ENCODE data around the gene ITPKB. TPM values are rescaled to one million over a fixed set of nuclear protein-coding genes. Genes with fewer than 3 reads are reported as not detected.

ITPKB gene
- total RNA-seq, 1 donor = 6.2 TPM

DNA sequence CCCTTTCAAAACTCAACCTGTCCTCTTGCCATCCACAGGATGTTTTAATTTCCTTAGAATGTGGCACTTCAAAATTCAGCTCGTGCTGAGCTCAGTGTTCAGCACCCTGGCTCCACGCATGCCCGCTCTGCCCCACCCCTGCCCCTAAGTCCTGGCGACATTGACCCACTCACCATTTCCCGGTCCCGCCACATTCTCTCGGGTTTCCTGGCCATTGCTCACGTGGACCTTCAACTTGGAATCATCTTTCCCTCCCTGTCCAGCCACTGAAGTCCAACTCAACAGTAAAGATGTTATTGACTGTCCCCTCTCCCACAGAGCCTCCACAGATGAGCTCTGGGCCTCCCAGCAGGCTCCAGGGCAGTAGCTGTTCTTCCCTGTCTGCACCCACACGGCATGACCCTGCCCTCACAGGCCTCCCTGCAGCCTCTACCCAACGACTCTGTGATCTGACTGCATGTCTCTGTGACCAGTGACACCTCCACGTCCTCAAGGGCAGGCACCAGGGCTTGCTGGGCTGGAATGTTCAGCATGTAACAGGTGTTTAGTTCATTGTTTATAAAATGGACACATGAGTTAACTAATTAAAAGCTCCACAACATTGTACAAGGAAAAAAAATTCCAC is 53.8 kb downstream of the ITPKB start:
- Histone ChIP-seq H4K20me1 (ENCODE audit: insufficient read depth, low read length) (no peaks in the 10 kb centered on the region), H3K79me2 (ENCODE audit: insufficient read depth, low read length) (no peaks in the 10 kb centered on the region), H3K36me3 (ENCODE audit: insufficient read depth, low read length) (no peaks in the 10 kb centered on the region), H3K27ac (ENCODE audit: low read depth, low read length) (no peak overlapping the region), H3K9me3 (ENCODE audit: low read depth, low read length) (no peaks in the 10 kb centered on the region), H3K4me1 (ENCODE audit: insufficient read depth, low read length) (peaks cover 4% of the 10 kb centered on the region), H3K4me2 (ENCODE audit: insufficient read depth, low read length) (no peak overlapping the region), H3K27me3 (ENCODE audit: insufficient read depth, low read length) (peaks cover 19% of the 10 kb centered on the region), H3K4me3 (ENCODE audit: insufficient read depth, low read length) (no peak overlapping the region), H2AFZ (ENCODE audit: low read length) (no peak overlapping the region)
- TF ChIP-seq, protein P1, sequence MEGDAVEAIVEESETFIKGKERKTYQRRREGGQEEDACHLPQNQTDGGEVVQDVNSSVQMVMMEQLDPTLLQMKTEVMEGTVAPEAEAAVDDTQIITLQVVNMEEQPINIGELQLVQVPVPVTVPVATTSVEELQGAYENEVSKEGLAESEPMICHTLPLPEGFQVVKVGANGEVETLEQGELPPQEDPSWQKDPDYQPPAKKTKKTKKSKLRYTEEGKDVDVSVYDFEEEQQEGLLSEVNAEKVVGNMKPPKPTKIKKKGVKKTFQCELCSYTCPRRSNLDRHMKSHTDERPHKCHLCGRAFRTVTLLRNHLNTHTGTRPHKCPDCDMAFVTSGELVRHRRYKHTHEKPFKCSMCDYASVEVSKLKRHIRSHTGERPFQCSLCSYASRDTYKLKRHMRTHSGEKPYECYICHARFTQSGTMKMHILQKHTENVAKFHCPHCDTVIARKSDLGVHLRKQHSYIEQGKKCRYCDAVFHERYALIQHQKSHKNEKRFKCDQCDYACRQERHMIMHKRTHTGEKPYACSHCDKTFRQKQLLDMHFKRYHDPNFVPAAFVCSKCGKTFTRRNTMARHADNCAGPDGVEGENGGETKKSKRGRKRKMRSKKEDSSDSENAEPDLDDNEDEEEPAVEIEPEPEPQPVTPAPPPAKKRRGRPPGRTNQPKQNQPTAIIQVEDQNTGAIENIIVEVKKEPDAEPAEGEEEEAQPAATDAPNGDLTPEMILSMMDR (IDR thresholded peaks at IDR 0.05; ENCODE audit: extremely low read depth, low read depth, low read length) = no peak
- no peak for DNase-seq (ENCODE audit: insufficient read length, low spot score, missing footprints)

DNA sequence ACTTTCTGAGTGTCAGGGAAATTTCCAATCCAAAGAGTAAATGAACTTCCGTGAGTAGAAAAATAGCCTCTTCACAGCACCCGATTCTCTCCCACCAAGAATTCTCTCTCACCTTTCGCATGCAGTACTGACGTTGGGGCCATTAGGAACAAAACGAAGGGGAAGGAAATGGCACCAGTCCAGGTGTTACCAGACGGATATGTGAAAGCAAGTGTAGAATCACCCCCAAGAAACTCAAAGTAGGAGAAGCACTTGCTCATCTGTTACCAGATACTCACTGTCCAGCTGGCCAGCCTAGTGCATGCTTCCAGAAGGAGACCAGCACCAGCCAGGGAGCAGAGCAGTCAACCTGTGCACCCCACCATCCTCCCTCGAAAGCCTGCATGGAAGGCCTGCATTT is 55.1 kb downstream of the ITPKB start:
- Histone ChIP-seq H3K27me3 (ENCODE audit: insufficient read depth, low read length) (peaks cover 19% of the 10 kb centered on the region), H3K27ac (ENCODE audit: low read depth, low read length) (no peak overlapping the region), H3K36me3 (ENCODE audit: insufficient read depth, low read length) (no peaks in the 10 kb centered on the region), H3K79me2 (ENCODE audit: insufficient read depth, low read length) (no peaks in the 10 kb centered on the region), H4K20me1 (ENCODE audit: insufficient read depth, low read length) (no peaks in the 10 kb centered on the region), H3K4me3 (ENCODE audit: insufficient read depth, low read length) (no peak overlapping the region), H2AFZ (ENCODE audit: low read length) (no peak overlapping the region), H3K9me3 (ENCODE audit: low read depth, low read length) (no peaks in the 10 kb centered on the region), H3K4me2 (ENCODE audit: insufficient read depth, low read length) (no peak overlapping the region), H3K4me1 (ENCODE audit: insufficient read depth, low read length) (peaks cover 7% of the 10 kb centered on the region)
- DNase-seq (ENCODE audit: insufficient read length, low spot score, missing footprints) = peak; percentile 45
- TF ChIP-seq, protein P1 (IDR thresholded peaks at IDR 0.05; ENCODE audit: extremely low read depth, low read depth, low read length) = no peak

DNA sequence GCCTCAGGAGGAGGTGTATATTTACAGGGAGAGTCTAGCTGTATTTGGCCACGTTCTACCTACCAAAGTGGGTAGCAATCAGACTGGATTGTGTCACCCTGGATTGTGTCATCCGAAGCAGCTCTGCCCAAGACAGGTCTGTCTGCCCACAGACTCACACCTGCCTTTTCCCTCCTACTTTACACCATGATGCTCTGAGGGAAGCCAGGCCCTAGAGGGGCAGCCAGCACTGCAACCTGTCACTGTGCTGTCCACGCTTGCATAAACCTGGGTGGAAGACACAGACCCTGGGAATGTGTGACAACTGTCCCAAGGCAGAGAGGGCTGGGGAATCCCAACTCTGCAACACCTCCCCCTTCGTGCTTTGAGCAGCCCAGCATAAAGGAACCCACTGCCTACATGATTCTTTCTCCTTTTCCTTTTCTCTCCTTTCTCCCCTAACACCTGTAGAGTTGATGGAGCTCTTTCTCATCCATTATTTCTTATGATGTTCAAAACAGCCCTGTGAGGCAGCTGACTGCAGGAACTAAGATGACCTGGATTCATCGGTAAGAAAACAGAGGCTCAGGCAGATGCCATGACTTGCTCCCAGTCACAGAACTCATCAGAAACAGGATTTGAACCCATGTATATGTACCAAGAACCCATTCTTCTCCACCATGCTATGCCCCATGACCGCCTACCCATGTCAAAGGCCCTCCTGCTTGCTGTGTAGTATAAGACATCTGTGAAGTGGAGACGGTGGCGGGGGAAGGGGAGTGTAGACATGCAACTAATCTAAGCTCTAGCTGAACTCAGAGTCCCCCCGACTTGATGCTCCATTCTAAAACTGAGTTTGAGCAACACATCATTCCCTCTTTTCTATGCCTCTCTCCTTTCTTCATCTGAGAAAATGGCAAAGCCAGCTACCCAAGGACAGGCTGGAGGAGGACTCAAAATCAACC is 55.9 kb downstream of the ITPKB start:
- Histone ChIP-seq H3K79me2 (ENCODE audit: insufficient read depth, low read length) (no peaks in the 10 kb centered on the region), H3K9me3 (ENCODE audit: low read depth, low read length) (no peaks in the 10 kb centered on the region), H2AFZ (ENCODE audit: low read length) (no peak overlapping the region), H4K20me1 (ENCODE audit: insufficient read depth, low read length) (no peaks in the 10 kb centered on the region), H3K4me1 (ENCODE audit: insufficient read depth, low read length) (peaks cover 7% of the 10 kb centered on the region), H3K36me3 (ENCODE audit: insufficient read depth, low read length) (no peaks in the 10 kb centered on the region), H3K27ac (ENCODE audit: low read depth, low read length) (no peak overlapping the region), H3K27me3 (ENCODE audit: insufficient read depth, low read length) (peaks cover 19% of the 10 kb centered on the region), H3K4me3 (ENCODE audit: insufficient read depth, low read length) (no peak overlapping the region), H3K4me2 (ENCODE audit: insufficient read depth, low read length) (no peak overlapping the region)
- TF ChIP-seq, protein P1 (IDR thresholded peaks at IDR 0.05; ENCODE audit: extremely low read depth, low read depth, low read length) = no peak
- DNase-seq (ENCODE audit: insufficient read length, low spot score, missing footprints) = peak; percentile 50
